Spleen (tissue), 11 donors: Measurements from ENCODE around the gene FRMD6. TPM values are rescaled to one million over a fixed set of nuclear protein-coding genes. Genes with fewer than 3 reads are reported as not detected.

Experiments
- DNase-seq: peaks from one replicate; pipeline ENCODE4 v3.0.0-alpha.2; 2020
- H3K27ac ChIP-seq, 8 donors: fragments of 200-600 bp; sonication (generic) in 7 of 8; 1 replicate in 4 of 8; 2 replicates in 4 of 8; pipeline versions ENCODE4 v1.5.0 to v1.8.0; 2016 to 2021; ENCODE audit warnings: inconsistent platforms in 4 of 8, mild to moderate bottlenecking in 4 of 8, moderate library complexity in 1 of 8
- H3K27me3 ChIP-seq, 7 donors: fragments of 200-600 bp; sonication (generic) in 6 of 7; replicated peaks in 1 of 7; 1 replicate in 4 of 7; 2 replicates in 3 of 7; pipeline versions ENCODE4 v1.5.0 to v1.8.0; 2016 to 2021; ENCODE audit warnings: inconsistent platforms in 3 of 7, mild to moderate bottlenecking in 1 of 7
- H3K36me3 ChIP-seq, 6 donors: fragments of 200-600 bp; sonication (generic) in 5 of 6; 1 replicate in 4 of 6; 2 replicates in 2 of 6; pipeline versions ENCODE4 v1.5.0 to v1.8.0; 2016 to 2021; ENCODE audit warnings: inconsistent platforms in 2 of 6
- H3K4me1 ChIP-seq, 6 donors: fragments of 200-600 bp; sonication (generic) in 5 of 6; 1 replicate in 3 of 6; 2 replicates in 3 of 6; pipeline versions ENCODE4 v1.5.0 to v1.8.0; 2016 to 2021; ENCODE audit warnings: inconsistent platforms in 3 of 6
- H3K4me3 ChIP-seq, 8 donors: fragments of 200-600 bp; sonication (generic) in 7 of 8; 1 replicate in 4 of 8; 2 replicates in 4 of 8; pipeline versions ENCODE4 v1.5.0 to v1.8.0; 2016 to 2021; ENCODE audit warnings: inconsistent platforms in 4 of 8, mild to moderate bottlenecking in 4 of 8, moderate library complexity in 2 of 8
- H3K9me3 ChIP-seq, 8 donors: fragments of 200-600 bp; sonication (generic) in 7 of 8; 1 replicate in 4 of 8; 2 replicates in 4 of 8; pipeline versions ENCODE4 v1.5.0 to v1.8.0; 2016 to 2021; ENCODE audit warnings: inconsistent platforms in 4 of 8
- POLR2A ChIP-seq, 3 donors: fragments of 450-650 bp; IDR thresholded peaks; one replicate each; pipeline ENCODE4 v1.5.1; 2017; ENCODE audit warnings: antibody characterized with exemption in 3 of 3, mild to moderate bottlenecking in 1 of 3
- POLR2AphosphoS5 ChIP-seq, 3 donors: sonication (generic); formaldehyde crosslinking; IDR thresholded peaks; one replicate each; pipeline ENCODE4 v1.5.1; 2017; ENCODE audit warnings: antibody characterized with exemption in 3 of 3
- WGBS, 5 donors: extraction: QIAGEN DNeasy Blood & Tissue Kit in 3 of 5; methylation state at CpG; one replicate each; pipeline versions ENCODE4 v1.1.5 to v1.1.7; 2013 to 2018; 5-methylcytosine and 5-hydroxymethylcytosine counted together
- intact Hi-C: fragments of 100-400 bp; cut with DNase I; formaldehyde crosslinking; loops from one replicate; pipeline ENCODE4 v1.15.0; 2023; ENCODE audit warnings: low total_unique reads
- polyA plus RNA-seq, 3 donors: library from polyadenylated mRNA; stranded (reverse); fragments of 200-250 nt; gene quantifications; one replicate each; pipeline ENCODE4 v1.2.1, GENCODE V29; 2013
- total RNA-seq, 7 donors: library from RNA; depleted of rRNA in 3 of 7; stranded (reverse); fragments of >200 nt in 3 of 7; fragmentation: NEBNext Ultra II Directional in 4 of 7; extraction: Animal tissue kit (Norgen Biotek cat#: 25700) in 4 of 7; gene quantifications; one replicate each; pipeline versions ENCODE4 v1.1.0 to v1.2.1, GENCODE V29; 2016 to 2021
- TF ChIP-seq, protein P1 (sequence below), 11 experiments: fragments of 200-600 bp in 7 of 11; fragments of 450-650 bp in 4 of 11; sonication (generic) in 4 of 11; IDR thresholded peaks in 8 of 11; conservative IDR thresholded peaks in 3 of 11; 1 replicate in 7 of 11; 2 replicates in 4 of 11; pipeline versions ENCODE4 v1.4.0 to v1.8.0; 2016 to 2021; ENCODE audit warnings: antibody characterized with exemption in 11 of 11, inconsistent platforms in 4 of 11, mild to moderate bottlenecking in 1 of 11
- donor health status: healthy with polysubstance abuse.
- donor health status: DM: no; HTN: no; CAD: no; lungs with moderate emphysema.
- donor health status: DM: no; HTN: no; CAD: no.
- donor health status: Bipolar disorder and iron deficiency.
- donor health status: healthy.
- donor health status: DM: no; HTN: no; CAD: no.
- donor health status: DM: yes; HTN: yes; CAD: no.

Gene FRMD6
- total and polyA plus RNA-seq, 10 donors, result 2.2 to 37.2 (median 26.7) TPM

DNA sequence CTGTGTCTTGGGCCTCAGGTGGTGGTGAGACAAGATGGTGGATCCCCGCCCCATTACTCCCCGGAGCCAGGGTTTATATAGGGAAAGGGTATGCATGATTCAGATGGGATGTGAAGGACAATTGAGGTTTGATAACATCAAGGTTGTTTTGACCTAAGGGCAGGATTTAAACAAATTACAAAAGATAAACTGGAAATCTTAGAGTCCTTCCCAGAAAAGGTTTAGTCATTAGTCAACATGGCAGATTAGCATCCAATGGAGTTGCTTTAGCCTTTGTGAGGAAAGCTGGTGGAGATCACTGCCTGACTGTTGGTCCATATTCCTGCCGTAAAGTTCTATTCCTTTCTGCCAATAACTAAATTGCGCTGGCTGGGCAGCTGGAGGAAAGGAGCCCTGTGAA is 15.6 kb upstream of the FRMD6 start:
- intact Hi-C loops, result no loop called here
- H3K9me3 ChIP-seq, result no peaks in the 10 kb centered on the region

DNA sequence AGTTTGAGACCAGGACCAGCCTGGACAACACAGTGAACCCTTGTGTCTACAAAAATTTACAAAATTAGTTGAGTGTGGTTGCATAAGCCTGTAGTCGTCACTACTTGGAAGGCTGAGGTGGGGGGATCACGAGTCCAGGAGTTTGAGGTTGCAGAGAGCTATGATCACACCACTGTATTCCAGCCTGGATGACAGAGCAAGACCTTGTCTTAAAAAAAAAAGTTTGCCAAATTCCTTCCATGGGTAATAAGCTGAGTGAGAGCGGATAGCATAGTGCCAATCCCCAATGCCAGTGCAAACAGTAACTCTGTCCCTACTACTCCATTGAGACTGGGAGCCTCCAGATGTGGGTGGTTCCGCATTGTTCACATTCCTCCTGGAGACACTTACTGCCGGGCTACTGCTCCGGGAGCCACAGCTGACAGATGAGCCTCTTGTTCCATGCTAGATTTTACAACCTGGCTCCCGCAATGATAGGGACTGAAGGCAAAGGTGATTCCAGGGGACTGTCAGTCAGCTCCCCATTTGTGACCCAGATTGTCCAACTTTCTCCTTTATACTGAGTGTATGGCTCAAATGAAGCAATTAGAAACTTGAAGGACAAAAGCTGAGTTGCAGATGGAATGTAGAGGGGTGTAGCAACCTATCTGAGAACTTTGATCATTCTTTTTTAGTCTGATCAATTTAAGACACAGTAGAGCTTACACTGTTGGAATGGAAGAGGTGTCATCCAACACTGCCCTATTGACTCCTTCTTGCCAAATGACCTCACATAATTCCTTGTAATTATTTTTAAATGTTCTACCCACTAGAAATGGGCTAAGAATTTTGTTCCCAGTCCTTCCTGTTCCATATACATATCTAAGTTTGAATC is 13.4 kb upstream of the FRMD6 start:
- Histone ChIP-seq H3K27me3 (peaks cover 0 to 33% (median 0%) of the 10 kb centered on the region in 7 donors), H3K4me3 (no peak overlapping the region), H3K4me1 (no peaks in the 10 kb centered on the region), H3K36me3 (no peaks in the 10 kb centered on the region), H3K27ac (no peak overlapping the region), H3K9me3 (no peaks in the 10 kb centered on the region)
- TF ChIP-seq POLR2AphosphoS5 (IDR thresholded peaks at IDR 0.05) (no peak), POLR2A (IDR thresholded peaks at IDR 0.05) (no peak)
- TF ChIP-seq, protein P1, sequence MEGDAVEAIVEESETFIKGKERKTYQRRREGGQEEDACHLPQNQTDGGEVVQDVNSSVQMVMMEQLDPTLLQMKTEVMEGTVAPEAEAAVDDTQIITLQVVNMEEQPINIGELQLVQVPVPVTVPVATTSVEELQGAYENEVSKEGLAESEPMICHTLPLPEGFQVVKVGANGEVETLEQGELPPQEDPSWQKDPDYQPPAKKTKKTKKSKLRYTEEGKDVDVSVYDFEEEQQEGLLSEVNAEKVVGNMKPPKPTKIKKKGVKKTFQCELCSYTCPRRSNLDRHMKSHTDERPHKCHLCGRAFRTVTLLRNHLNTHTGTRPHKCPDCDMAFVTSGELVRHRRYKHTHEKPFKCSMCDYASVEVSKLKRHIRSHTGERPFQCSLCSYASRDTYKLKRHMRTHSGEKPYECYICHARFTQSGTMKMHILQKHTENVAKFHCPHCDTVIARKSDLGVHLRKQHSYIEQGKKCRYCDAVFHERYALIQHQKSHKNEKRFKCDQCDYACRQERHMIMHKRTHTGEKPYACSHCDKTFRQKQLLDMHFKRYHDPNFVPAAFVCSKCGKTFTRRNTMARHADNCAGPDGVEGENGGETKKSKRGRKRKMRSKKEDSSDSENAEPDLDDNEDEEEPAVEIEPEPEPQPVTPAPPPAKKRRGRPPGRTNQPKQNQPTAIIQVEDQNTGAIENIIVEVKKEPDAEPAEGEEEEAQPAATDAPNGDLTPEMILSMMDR (IDR thresholded peaks at IDR 0.05 in 8 of 11, conservative IDR thresholded peaks at IDR 0.05 in 3 of 11), result no peak
- intact Hi-C loops, result no loop called here
- no peak for DNase-seq
- 68 to 81% (median 78%) methylated on average over 7 of the region's 7 CpGs for WGBS, 5 donors

More for the DNA sequence above, 15.6 kb upstream of the FRMD6 start:
- Histone ChIP-seq H3K27ac (no peak overlapping the region), H3K36me3 (no peaks in the 10 kb centered on the region), H3K4me1 (no peaks in the 10 kb centered on the region), H3K27me3 (peaks cover 0 to 33% (median 0%) of the 10 kb centered on the region in 7 donors), H3K4me3 (no peak overlapping the region)
- TF ChIP-seq, protein P1 (IDR thresholded peaks at IDR 0.05 in 8 of 11, conservative IDR thresholded peaks at IDR 0.05 in 3 of 11), result no peak
- no peak for TF ChIP-seq POLR2A (IDR thresholded peaks at IDR 0.05)
- no peak for TF ChIP-seq POLR2AphosphoS5 (IDR thresholded peaks at IDR 0.05)
- 84 to 93% (median 88%) methylated on average over 4 of the region's 4 CpGs for WGBS, 5 donors
- no peak for DNase-seq

DNA sequence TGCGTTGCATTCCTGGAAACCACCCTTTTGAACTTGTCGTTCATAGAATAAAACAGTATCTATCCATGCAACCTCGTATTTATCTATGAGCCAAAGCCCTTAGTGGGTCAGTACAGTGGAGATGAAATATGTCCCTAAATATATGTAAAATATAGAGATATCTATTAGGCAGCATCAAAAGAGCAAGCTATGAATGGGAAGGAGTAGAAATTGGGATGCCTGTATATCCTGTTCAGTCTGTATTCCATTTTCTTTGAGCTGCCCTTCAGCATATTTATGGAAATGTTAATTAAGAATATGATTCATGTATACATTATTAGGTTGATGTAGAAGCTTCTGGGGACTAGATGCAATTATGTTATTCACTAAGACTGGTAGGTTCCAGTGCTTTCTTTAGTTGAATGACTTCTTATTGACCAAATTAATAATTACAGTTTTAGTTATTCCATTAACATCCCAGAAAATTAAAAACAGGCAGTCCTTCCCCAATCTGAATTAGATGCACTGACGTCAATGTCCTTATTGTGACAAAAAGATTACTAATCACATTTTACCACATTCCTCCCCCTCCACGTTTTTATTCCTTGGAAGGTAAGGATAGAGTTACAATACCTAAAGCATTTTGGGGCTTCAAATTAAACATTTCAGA is 11.9 kb upstream of the FRMD6 start:
- Histone ChIP-seq H3K27me3 (peaks cover 0 to 32% (median 0%) of the 10 kb centered on the region in 7 donors), H3K36me3 (no peaks in the 10 kb centered on the region), H3K9me3 (no peaks in the 10 kb centered on the region), H3K27ac (no peak overlapping the region), H3K4me1 (no peaks in the 10 kb centered on the region), H3K4me3 (no peak overlapping the region)
- 58 to 80% (median 71%) methylated on average over 5 of the region's 5 CpGs for WGBS, 5 donors
- TF ChIP-seq, protein P1 (IDR thresholded peaks at IDR 0.05 in 8 of 11, conservative IDR thresholded peaks at IDR 0.05 in 3 of 11), result no peak
- intact Hi-C loops, result no loop called here
- DNase-seq, result no peak

DNA sequence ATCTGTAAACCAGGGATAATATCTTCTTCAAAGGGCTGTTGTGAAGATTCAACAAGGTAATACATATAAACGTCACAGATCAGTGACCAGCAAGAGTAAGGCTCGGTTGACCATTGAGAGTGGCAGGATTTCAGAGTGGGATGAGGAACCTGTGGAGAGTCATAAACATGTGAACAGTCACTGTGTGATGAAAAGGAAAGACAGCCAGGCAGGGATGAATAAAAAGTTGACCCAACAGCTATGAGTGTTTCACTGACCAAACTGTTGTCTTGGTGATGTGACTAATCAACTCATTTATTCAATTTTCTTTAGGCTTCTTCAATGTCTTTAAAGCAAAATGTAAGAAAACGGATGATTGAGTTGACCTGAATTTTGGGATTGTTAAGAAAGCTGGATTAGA is 8.6 kb upstream of the FRMD6 start:
- H3K27me3 ChIP-seq, result peaks cover 0 to 4% (median 0%) of the 10 kb centered on the region in 7 donors
- WGBS, 5 donors, result 82 to 94% (median 87%) methylated on average over 3 of the region's 3 CpGs
- no peak overlapping the region for H3K4me3 ChIP-seq
- no peaks in the 10 kb centered on the region for H3K9me3 ChIP-seq
- H3K27ac ChIP-seq, result no peak overlapping the region
- intact Hi-C loops, result no loop called here
- TF ChIP-seq POLR2A (IDR thresholded peaks at IDR 0.05), result no peak
- TF ChIP-seq, protein P1 (IDR thresholded peaks at IDR 0.05 in 8 of 11, conservative IDR thresholded peaks at IDR 0.05 in 3 of 11), result no peak
- TF ChIP-seq POLR2AphosphoS5 (IDR thresholded peaks at IDR 0.05), result no peak
- DNase-seq, result no peak
- H3K4me1 ChIP-seq, result no peaks in the 10 kb centered on the region
- no peaks in the 10 kb centered on the region for H3K36me3 ChIP-seq
